HL-60/S4 (cell line): ENCODE measurements around the gene DCAF10.
"Not testable (repeated sequence)": the region's sequence is repeated elsewhere in the genome, so short reads cannot be mapped to it uniquely, and the experiment has no call there.

Experiments used
- in situ Hi-C: fragments of 300-500 bp; cut with MboI; formaldehyde crosslinking; loops from 2 replicates; pipeline ENCODE4 v1.14.3; 2022; ENCODE audit warnings: low sequenced_read_pairs

DCAF10 gene

DNA sequence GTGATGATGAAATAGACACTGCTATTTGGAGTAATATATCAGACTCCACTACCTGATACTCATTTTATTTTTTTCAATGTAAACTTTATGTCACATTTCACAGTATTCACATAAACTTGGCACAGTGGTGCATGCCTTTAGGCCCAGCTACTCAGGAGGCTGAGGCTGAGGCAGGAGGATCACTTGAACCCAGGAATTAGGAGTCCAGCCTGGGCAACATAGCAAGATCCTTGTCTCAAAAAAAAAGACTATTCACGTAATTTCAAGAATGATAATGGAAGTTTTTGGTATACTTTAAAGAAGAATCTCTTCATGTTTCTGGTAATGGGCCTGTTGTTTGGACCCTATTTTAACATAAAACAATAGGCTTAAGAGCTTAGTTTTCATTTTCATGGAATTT is 56.0 kb downstream of the DCAF10 start:
- in situ Hi-C loops: loop anchor here (25.0 kb wide), 1 partner anchor 369 kb away; the partner anchor contains the start of gene POLR1E

DNA sequence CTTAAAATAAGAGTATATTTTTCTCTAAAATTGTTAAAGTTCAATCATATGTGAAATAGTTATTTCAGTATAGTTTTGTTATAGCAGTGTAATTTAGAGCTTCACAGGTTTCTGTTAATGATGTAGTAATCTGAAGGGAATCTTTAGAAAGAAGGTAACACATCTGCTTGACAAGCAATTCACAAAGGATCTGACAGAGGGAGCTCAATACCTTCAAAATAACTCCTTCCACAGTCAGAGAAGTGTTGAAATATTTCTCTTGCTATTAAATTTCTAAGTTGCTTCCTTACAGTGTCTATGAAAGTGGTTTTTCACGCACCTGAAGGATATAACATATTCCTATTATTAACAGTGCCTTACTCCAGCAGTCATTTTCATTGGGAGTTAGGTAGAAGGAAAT is 58.4 kb downstream of the DCAF10 start:
- in situ Hi-C loops: loop anchor here (25.0 kb wide), 1 partner anchor 372 kb away; the partner anchor contains the start of gene POLR1E

DNA sequence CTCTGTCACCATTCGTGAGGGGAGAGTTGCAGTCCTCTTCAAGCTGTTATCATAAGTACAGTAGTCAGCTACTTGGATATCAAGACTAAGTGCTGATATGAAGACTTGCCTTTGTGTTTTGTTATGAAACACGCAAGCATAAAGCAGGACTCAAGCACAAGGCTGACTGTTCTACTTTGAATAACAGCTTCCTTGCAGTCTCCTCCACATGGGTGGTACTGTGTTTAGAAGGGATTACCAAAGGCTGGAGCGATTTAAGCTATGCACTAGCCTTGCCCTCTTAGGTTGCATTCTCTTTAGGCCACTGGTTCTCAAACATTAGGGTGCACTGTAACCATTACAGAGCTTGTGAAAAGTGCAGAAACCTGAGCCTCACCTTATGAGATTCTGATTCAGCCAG is 61.9 kb downstream of the DCAF10 start:
- in situ Hi-C loops: loop anchor here (25.0 kb wide), 1 partner anchor 375 kb away; the partner anchor contains the start of gene POLR1E

DNA sequence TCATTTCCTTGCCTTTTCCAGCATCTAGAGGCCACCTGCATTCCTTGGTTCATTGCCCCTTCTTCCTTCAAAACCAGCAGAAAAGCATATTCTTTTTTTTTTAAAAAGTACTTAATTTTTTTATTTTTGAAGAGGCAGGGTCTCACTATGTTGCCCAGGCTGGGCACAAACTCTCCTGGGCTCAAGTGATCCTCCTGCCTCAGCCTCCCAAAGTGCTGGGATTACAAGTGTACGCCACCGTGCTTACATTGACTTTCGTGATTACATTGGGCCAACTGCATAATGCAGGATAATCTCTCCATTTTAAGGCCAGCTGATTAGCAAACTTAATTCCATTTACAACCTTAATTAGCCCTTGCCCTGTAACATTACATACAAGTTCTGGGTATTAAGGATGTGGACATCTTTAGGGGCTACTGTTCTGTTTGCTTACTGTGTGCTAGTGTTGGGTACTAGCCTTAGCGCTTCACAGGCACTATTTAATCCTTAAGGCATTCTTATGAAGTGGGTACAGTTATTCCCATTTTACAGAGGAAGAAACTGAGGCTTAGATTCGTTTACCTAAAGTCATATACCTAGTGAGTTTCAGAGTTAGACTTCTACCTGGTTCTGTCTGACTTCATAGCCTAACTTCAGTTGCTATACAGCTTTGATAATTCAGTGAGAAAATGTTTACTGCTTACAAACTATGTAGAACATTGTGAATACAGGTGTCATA is 69.6 kb downstream of the DCAF10 start:
- in situ Hi-C loops: loop anchor here (25.0 kb wide), 1 partner anchor 383 kb away; the partner anchor contains the start of gene POLR1E

DNA sequence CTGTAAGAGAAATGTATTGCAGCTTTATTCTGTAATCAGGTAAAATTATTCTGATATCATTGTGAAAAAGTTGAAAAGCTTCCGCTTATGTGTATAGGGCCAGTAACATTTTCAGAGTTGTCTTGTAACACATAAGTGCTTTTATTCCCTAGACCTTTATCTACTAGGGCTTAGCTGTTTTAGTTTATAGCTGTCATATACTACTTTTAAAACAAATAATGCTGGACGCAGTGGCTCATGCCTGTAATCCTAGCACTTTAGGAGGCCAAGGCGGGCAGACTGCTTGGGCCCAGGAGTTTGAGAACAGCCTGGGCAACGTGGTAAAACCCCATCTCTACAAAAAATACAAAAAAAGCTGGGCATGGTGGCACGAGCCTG is 70.2 kb downstream of the DCAF10 start:
- in situ Hi-C loops: loop anchor here (25.0 kb wide), 1 partner anchor 383 kb away; the partner anchor contains the start of gene POLR1E

DNA sequence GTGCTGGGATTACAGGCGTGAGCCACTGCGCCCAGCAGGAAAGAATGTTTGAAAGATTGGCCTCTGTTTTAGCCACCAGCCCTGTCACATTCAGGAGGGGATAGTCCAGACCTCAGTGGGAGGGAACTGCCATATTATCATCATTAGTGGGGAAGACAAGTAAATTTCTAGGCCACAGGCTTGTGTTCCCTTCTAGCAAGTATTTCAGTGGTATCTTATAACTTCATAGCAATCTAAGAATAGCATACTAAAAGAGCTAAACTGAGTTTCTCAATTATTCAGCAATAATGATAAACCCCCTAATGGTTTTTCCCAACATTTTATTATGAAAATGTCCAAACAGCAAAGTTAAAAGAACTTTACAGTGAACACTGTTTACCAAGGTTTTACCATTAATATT is 73.4 kb downstream of the DCAF10 start:
- in situ Hi-C loops: loop anchor here (25.0 kb wide), 1 partner anchor 387 kb away; the partner anchor contains the start of gene POLR1E

DNA sequence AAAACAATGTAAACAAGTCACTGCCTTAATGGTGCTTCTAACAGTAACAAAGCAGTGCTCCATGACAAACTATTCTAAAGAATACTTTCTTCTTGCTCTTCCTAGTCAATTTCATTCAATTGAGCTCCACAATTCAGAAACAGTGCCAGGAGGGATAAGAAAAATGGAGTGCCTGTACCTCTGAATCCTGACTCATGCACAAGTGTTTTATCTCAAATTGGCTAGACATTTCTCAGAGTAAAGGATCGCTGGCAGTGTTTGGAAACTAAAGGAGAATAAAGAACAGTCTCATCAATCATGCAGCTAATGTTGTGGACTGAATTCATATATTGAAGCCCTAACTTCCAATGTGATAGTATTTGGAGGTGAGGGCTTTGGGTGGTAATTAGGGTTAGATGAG is 75.8 kb downstream of the DCAF10 start:
- in situ Hi-C loops: no loop called here

DNA sequence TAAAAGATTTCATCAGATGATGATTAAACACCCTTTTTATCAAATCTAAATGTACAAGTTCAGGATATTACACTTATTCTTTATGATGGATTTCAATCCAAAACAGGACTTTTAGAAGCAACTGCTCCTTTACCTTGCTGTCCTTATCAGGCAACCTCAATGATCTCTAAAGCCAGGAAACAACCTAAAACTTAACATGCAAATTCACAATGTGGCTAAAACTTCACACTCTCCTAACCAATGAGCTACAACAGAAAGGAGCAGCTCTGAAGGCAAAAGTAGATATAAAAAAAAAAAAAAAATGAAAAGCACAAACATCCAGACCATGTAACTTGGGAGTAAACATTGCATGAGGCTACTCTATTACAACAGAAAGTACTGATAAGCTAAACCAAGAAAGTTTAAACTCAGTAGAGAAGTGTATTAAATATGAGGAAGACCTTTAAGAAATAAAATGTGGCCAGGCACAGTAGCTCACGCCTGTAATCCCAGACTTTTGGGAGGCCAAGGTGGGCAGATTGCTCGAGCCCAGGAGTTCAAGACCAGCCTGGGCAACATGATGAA is 80.4 kb downstream of the DCAF10 start:
- in situ Hi-C loops: no loop called here

DNA sequence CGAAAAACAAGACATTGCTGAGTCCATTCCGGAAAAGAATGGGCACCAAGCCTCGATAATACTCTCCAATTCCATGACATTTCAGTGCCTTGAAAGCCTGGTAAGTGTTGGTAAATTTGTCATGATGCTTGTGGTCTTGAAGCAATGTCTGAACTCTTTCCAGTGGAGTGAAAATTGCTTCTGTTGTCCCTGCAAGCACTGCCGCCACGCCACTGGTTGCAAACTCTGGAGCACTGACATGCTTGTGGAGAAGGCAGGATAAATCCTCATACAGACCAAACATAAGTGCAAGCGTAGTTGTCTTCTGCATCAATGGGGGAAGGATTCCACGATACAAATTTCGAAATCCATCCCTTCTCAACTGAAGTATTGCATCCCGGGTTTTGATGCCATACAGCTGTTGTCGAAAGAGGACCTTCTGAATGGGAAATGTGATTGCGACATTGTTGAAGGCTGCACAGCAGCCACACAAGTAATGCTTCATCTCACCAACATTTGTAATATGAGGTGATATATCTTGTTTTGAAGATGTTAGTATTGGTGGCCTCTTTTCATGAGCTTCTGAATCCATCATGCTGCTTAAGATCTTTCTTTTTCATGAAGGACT is 87.5 kb downstream of the DCAF10 start:
- in situ Hi-C loops: not testable (repeated sequence)

DNA sequence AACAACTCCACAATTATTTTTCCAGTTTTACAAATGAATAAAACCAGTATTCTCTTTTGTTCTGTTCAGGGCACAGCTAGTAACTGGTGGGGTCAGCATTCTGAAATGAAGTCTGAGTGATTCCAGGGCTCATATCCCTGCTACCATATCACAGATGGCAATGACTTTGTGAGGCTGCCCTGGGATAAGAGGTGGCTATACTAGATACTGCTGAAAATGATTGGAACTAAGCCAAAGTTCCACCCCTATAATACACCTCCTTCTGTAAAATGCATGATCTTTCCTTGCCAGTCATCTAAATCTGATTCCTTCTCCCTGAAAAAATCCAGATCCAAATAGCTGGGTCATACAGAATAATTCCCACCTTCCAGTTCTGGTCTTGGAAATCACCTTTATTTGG is 88.9 kb downstream of the DCAF10 start:
- in situ Hi-C loops: no loop called here

DNA sequence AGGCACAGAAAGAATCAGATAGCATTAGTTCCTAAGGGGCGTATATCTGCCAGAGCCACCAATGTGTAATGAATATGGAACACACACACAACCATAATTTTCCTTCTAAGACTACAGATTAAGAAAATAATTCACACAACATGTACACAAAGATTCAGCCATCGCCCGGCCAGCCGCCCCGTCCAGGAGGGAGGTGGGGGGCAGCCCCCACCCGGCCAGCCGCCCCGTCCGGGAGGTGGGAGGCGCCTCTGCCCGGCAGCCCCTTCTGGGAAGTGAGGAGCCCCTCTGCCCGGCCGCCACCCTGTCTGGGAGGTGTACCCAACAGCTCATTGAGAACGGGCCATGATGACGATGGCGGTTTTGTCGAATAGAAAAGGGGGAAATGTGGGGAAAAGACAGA is 90.4 kb downstream of the DCAF10 start:
- in situ Hi-C loops: not testable (repeated sequence)

DNA sequence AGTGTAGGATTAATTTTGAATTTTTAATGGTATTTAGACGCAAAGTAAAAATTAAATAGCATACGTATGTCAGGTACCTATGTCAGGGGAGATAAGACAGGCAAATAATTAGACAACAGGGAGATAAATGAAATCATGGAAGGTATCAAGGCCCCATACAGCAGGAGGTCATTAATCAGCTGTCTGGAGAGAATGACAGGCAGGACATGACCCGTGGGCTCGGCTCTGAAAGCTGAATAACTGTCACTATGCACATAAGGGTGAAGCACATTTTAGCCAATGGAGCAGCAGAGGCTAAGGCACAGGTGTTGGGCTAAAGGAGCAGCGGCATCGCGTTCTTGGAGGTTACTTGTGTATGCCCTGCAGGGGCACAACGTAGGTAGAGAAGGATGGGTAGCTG is 91.5 kb downstream of the DCAF10 start:
- in situ Hi-C loops: no loop called here

DNA sequence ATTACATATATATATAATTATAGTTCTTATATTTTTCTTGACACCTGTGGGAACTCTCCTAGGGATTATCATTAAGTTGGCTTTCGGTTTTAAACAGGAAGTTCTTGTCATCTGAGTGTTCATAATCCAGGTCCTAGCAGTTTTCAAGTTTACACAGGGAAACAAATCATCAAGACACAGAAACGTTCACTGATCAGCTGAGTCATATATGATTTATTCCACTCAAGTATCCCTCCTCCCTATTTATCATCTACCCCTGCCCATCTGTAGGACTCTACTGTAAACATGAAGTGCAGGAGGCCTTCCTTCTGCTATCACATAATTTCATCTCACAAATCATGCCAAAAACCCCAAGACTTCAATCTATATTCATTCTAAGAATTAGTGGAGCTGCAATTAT is 97.1 kb downstream of the DCAF10 start:
- in situ Hi-C loops: no loop called here

DNA sequence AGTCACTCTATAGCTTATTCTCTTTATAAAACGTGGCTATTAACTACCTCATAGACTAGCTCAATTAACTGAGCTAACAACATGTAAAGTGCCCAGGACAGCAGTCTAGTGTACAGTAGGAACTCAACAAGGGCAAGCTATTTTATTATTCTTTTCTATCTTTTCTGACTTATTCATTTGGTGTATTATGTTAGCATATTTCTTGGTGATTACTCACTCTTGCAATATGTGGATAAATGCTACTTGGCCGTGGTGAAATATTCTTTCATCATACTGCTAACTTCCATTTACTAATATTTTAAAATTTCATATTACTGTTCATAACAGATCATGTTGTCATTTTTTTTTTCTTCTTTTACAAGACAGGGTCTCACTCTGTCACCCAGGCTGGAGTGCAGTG is 98.4 kb downstream of the DCAF10 start:
- in situ Hi-C loops: no loop called here

DNA sequence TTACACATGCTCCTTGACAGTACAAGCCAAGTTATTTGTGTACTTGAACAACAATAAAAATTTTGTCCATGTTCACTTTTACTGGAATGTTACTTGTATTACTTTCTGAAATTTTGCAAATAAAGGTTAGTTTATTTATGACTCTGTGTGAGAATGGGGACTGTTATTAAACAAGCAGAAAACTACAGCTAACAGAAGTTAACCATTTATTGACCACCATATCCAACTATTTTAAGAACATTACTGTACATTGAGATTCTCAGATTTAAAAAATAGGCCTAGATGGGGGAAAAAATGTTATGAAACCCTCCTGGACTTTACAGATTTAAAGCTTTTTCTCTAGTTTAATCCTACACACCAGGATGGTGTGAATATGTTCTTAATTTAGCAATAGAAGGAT is 101.5 kb downstream of the DCAF10 start:
- in situ Hi-C loops: loop anchor here (25.0 kb wide), 1 partner anchor 260 kb away; no protein-coding TSS in a partner anchor

DNA sequence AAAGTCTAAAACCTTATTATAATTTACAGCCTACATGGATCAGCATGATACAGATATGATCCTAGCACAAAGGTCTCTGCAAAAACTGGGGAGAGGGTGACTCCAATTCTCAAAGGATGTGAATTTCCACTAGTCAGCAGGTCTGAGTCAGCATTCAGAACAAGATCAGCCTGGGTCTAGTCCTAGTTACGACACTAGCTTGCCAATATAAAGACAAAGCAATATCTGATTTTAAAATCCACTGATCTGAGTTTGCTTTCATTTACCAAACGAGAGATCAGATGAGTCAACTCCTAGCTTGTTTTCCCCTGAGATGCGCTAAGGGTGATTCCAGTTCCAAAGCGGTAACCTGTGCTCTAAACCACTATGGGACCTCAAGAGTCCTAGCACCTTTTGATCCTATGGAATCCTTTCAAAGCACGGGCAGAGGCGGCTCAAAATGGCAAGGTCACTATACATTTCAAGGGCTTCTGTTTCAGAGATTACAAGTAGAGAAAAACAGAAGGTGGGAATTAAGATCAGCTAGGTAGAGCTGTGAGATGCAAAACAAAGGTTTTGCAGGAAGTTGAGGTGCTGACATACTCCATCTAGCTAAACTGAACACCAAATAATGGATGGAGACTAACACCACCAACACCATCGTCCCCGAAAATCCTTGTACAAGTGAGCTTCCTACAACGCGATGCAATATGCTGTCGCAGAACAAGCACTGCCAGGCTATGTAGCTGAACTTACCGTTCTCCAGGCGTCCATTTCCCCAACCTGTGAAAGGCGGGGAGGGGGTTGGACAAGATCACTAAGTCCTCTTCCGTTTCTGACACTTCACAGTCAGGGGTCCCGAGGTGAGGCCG is 102.4 kb downstream of the DCAF10 start:
- in situ Hi-C loops: loop anchor here (25.0 kb wide), 1 partner anchor 259 kb away; no protein-coding TSS in a partner anchor

DNA sequence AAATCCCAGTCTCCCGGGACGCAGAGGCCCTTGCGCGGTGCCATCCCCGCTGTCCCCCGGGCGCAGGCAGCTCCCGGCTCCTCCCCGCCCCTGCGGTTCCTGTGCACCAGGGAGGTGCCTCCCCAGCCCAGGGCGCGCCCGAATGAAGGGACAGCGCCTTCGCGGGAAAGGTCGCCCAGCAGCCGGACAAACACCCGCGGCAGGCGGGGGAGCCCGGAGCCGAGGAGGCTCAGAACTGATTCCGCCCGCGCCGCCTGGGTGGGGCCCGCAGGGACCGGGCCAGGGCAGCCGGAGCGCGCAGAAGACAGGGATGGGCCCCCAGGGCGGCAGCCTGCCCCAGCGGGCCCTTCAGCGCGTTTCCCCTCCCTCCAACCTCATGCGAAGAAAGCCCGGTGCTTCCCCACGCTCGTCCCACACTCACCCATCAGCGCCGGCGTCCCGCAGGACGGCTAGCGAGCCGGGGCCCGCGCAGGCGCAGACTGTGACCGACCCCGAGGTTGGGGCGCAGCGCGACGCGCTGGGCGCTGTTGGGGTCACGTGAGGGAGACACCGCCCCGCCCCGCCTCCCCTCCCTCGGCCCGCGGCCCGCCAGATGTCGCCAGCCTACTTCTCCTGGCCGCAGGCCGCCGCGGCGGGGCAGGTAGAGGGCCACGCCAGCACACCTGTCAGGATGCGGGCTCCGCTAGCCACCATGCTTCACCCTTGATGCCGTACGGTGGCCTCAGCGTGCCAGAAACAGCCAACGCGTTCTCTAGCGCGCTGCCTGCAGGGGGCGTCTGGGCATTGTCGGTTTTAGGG is 103.2 kb downstream of the DCAF10 start, which contains the start of gene SLC25A51:
TSS of gene SLC25A51 (minus strand) at position 481 of the 798 bp plus-strand sequence. CDS start 15,577 bp downstream, outside the sequence.
- in situ Hi-C loops: loop anchor here (25.0 kb wide), 1 partner anchor 258 kb away; no protein-coding TSS in a partner anchor

DNA sequence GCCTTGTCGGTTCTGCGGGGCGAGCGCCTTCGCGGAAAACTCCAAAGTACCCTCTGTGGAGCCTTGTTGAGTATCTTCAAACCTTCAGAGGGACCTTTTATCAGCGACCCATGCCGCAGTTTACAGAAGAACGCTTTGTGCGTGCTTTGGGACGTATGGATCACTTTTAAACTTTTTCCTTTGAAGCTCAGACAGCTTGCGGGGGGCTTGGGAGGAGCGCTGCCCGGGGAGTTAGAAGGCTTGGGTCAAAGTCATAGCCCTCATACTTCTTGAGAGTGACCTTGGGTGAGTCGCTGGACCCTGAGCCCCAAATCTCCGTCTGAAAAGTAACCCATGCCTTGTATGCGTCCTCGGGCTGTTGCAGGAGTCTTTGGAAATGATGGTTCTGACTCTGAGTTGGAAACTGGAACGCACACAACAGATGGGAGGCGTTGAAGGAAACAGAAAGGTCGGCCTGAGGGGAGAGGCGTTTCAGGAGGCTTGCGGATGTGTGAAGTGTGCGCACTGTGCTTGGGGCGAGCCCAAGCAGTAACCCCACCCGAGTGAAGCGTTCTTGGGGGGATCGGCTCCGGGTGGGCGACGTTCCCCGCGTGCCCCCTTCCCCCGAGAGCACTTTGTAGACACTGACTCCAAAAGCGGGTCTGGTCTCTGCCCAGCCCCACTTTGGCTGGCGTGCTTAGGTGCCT is 104.0 kb downstream of the DCAF10 start:
- in situ Hi-C loops: loop anchor here (25.0 kb wide), 1 partner anchor 258 kb away; no protein-coding TSS in a partner anchor

DNA sequence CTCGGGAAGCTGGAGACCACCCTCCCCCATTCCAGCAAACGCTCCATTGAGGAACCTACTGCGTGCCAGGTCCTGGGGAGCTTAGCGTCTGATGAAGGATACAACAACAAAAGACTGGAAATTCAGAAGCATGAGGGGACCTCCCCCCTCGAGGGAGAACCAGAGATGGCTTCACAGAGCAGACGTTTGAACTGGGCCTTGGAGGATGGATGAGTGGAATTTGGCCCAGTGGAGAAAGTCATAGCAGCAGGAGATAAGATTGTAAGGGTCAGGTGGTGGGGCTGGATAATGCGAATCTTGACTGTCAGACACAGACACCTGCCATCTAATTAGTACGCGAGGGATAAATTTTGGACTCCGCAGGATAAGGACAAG is 104.5 kb downstream of the DCAF10 start:
- in situ Hi-C loops: loop anchor here (25.0 kb wide), 1 partner anchor 257 kb away; no protein-coding TSS in a partner anchor
